ENCODE data around the gene CORO1C.

DNA sequence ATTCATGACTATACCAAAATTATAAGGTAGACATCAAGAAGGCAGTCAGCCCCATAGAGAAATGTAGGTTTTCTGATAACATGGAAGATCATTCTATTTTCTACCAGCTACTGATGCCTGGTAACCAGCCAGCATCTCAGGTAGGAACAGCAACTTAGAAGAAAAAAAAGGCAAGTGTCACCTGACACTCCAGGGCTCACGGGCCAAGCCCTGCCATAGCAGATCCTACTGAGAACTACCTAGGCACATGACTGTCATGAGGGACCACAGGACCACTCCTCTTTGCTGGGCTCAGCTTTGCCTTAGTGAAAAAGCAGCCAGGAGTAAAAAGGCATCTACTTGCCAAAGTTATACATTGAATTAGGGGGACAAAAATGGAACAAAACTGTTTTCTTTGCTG lies 33.4 kb downstream of the CORO1C start:
- TF ChIP-seq, protein P1, sequence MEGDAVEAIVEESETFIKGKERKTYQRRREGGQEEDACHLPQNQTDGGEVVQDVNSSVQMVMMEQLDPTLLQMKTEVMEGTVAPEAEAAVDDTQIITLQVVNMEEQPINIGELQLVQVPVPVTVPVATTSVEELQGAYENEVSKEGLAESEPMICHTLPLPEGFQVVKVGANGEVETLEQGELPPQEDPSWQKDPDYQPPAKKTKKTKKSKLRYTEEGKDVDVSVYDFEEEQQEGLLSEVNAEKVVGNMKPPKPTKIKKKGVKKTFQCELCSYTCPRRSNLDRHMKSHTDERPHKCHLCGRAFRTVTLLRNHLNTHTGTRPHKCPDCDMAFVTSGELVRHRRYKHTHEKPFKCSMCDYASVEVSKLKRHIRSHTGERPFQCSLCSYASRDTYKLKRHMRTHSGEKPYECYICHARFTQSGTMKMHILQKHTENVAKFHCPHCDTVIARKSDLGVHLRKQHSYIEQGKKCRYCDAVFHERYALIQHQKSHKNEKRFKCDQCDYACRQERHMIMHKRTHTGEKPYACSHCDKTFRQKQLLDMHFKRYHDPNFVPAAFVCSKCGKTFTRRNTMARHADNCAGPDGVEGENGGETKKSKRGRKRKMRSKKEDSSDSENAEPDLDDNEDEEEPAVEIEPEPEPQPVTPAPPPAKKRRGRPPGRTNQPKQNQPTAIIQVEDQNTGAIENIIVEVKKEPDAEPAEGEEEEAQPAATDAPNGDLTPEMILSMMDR (IDR thresholded peaks at IDR 0.05; ENCODE audit: borderline replicate concordance, extremely low read depth, low read length, poor library complexity, severe bottlenecking) = no peak
- TF ChIP-seq EZH2 (IDR thresholded peaks at IDR 0.05; ENCODE audit: borderline replicate concordance, low read depth, low read length, severe bottlenecking) = no peak

Data from DND-41 (cell line).